Esophagus muscularis mucosa (tissue), 3 donors: ENCODE results near the gene CATSPERE.
A peak's percentile ranks its signal among the peaks of the same experiment; 100 is the strongest.

Experiments
- POLR2A ChIP-seq: fragments of 450-650 bp; IDR thresholded peaks from one replicate; pipeline ENCODE4 v1.6.1; 2017; ENCODE audit warnings: antibody characterized with exemption, moderate library complexity, mild to moderate bottlenecking, low read depth
- POLR2AphosphoS5 ChIP-seq, 2 donors: sonication (generic); formaldehyde crosslinking; IDR thresholded peaks; one replicate each; pipeline ENCODE4 v1.6.1; 2017; ENCODE audit warnings: antibody characterized with exemption in 2 of 2
- TF ChIP-seq, protein P1 (sequence below), 3 experiments: fragments of 200-600 bp in 2 of 3; fragments of 450-650 bp in 1 of 3; sonication (generic) in 2 of 3; IDR thresholded peaks; one replicate each; pipeline ENCODE4 v1.5.1; 2017 to 2019; ENCODE audit warnings: antibody characterized with exemption in 3 of 3, mild to moderate bottlenecking in 2 of 3, moderate library complexity in 1 of 3

DNA sequence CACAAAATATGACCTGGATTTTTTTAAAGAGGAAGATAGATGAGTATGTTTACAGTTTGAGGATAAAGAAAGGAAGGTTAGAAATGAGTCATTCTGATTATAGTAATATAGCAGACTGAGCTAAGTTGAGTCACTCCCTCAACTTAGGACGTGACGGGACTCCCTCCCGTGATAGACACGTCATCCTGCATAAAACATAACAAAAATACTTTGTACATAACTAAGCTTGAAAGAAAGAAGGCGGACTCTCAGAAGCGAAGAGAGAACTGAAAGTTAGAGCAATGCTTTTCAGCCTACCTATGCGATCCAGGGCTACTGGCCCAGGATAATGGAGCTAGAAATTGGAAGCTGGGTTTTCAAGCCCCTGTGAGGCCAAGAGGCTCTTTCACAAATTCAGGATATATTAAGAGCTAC lies 138.9 kb downstream of the CATSPERE start:
- TF ChIP-seq, protein P1, sequence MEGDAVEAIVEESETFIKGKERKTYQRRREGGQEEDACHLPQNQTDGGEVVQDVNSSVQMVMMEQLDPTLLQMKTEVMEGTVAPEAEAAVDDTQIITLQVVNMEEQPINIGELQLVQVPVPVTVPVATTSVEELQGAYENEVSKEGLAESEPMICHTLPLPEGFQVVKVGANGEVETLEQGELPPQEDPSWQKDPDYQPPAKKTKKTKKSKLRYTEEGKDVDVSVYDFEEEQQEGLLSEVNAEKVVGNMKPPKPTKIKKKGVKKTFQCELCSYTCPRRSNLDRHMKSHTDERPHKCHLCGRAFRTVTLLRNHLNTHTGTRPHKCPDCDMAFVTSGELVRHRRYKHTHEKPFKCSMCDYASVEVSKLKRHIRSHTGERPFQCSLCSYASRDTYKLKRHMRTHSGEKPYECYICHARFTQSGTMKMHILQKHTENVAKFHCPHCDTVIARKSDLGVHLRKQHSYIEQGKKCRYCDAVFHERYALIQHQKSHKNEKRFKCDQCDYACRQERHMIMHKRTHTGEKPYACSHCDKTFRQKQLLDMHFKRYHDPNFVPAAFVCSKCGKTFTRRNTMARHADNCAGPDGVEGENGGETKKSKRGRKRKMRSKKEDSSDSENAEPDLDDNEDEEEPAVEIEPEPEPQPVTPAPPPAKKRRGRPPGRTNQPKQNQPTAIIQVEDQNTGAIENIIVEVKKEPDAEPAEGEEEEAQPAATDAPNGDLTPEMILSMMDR (IDR thresholded peaks at IDR 0.05), result no peak
- TF ChIP-seq POLR2A (no peak), POLR2AphosphoS5 (IDR thresholded peaks at IDR 0.05) (peak in 1 of 2 donors; percentile 53)
